ENCODE measurements around the gene POU2F3.

POU2F3 gene

DNA sequence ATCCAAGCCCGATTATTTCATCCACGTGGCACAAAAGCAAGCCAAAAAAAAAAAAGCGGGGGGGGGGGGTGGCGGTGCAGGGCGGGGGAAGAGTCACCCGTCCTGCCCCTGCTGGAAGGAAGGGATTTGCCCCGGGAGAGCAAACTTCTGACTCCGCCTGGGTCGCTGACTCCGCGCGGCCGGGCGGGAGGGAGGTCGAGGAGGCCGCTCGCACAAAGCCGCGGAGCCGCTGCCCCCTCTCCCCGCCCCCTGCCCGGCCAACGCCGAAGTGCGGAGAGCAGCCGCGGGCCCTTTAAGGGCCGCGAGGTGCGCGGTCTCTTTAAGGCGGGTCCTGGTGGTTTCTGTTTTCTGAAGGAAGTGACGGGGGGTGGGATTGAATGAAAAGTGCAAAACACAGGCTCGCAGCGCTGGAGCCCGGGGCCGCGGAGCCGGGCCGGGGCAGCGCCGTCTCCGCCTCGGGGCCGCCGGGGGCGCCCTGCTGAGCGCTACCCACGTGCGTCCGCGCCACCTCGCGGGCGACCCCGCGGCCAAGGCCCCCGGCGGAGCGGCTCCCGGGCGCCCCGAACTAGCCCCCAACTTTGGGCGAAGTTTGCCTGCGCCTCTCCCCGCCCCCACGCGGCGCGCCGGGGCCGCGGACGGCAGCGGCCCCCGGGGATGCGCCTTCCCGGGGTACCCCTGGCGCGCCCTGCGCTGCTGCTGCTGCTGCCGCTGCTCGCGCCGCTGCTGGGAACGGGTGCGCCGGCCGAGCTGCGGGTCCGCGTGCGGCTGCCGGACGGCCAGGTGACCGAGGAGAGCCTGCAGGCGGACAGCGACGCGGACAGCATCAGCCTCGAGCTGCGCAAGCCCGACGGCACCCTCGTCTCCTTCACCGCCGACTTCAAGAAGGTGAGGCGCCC, 29.1 kb upstream of the POU2F3 start, which contains the start of gene OAF:
Gene OAF, plus strand, starts transcription at position 407 of the 896 bp plus-strand sequence. Its CDS starts 248 bp downstream, at position 655.
- peak; percentile 88 for DNase-seq

DNA sequence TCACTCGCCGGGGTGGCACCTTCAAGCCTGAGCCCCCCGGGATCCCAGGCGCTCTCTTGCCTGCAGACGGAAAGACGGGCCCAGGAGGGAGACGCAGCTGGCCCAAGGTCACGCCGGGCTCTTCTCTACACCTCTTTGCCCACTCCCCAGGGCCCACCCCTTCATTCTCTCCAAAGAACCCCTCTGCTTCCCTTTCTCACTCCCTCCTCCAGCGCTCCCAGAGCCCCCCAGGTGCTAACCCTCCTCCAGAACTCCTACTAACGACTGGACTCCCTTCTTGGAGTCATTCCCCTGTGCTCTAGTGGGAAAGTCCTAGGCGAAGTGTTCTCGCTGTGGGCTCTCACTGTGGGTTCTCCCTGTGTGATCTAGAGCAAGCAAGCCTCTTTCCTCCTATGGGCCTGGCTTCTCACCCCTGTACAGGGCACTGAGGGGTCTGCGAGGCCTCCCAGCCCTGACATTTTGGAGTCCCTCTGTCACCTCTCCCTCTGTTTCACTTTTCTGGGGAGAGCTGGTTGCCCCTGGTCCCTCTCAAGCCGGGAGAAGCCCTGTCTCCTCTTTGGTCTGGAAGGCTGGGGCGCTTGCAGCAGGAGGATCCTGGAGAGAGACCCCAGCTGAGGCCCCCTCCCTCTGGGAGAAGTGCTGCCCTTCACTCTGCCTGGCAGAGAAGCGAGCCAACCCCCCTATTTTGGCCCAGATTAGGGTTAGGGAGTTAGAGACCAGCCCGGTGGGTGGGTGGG, 28.2 kb upstream of the POU2F3 start:
- no peak for DNase-seq

DNA sequence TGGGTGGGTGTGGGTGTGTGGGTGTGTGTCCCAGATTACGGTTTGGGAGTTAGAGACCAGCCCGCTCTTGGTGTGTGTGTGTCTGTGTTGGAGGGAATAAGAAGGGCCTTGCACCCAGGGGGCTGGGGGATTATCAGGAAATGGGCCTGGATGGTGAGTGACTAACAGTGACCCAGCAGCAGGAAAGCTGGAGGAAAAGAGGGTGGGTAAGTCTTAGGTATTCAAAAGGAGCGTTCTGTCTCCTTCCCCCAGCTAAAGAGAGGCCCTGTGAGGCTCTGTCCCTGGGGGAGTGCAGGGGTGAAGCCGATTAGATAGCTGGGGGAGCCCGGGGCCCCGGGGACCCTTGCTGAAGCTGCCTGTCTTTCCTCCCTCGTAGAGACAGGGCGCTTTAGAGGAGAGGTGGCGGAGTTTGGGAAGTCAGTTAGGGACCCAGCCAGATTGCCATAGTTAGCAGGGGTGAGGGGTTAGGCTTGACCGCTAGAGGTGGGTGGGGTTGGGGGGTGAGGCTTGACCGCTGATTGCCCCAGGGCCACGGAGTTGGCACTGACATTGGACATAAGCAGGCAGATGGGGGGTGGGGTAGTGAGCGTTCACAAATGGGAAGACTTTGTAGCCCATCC, 27.6 kb upstream of the POU2F3 start:
- DNase-seq, result no peak

DNA sequence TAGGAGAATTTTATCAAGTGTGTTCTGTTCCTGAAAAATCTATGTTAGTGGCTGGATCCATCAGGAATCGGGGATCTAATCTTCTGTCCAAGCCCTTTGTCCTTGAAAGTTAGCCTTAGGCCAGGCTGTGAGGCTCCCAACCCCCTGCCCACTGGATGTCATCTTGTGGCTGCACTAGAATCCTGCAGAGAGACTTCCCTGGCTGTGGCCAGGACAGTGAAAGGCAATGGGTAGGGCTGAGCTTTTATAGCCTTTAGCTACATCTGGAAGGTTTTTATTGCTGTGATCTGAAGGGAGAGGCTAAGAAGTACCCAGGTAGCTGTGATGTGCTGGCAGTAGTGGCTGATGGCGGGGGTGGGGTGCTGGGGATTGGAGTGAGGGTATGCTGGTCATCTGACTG, 27.0 kb upstream of the POU2F3 start:
- DNase-seq, result no peak

DNA sequence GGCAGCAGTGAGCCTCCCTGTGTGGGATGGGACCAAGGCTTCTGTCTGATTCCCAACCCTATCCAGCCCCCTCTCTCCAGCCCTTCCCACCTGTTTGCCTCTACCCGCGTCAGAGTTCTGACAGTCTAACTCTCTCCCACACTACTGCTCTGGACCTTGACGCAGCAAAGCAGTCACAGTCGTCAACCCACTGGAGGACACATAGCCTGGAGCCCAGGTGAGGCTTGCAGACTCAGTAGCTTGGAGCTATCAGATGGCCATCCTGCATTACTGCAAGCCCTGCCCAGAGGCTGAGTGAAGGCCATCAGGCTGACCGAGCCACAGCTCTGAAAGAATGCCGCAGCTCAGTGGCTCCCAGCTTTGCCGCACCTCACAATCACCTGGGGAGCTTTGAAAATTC, 25.4 kb upstream of the POU2F3 start:
- DNase-seq, result no peak

DNA sequence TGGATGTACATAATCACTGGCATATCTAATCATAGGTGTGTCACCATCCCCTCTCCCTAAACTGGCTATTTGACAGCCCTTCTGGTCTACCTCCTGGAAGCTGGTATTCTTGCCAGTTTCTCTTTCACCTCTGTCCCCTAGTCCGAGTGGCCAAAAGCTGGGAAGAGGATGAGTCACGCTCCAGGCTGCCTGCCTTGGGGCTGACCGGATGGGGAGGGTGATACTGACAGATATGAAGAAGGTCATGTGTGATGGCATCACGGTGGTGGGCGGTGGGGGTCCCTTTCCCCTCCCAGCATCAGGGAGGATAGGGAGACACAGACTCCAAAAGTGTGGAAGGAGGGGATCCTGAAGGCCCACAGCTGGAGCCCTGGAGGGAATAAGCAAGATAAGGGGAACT, 24.3 kb upstream of the POU2F3 start:
- DNase-seq, result no peak

DNA sequence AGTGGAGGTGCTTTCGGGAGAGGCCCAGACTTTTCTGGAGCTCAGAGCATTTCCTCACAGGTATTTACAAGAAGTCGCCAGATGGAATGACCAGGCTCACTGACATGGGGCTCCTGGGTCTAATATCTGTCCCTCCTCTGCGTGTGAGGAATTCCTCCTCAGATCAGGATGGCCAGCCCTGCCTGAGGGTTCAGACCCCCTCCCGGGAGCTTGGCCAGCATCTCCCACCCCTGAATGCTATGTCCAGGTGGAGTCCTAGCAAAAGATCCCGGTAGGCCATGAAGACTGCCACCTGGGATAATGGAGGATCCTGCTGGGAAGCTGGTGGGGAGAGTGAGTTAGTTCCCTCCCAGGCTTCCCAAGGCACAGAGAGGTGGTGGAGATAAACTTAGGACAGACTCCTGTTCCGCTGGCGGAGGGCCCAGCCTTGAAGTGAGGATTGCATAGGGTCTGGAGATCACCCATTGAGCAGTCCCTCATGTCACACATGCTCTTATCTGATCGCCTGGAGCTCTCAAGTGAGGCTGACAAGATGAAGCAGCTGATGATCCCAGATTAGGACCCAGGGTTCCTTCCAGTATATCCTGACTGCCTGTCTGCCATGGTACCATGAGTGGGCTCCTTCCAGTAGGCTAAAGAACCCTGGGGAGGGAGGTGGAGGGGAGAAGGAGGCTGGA, 23.4 kb upstream of the POU2F3 start:
- no peak for DNase-seq

DNA sequence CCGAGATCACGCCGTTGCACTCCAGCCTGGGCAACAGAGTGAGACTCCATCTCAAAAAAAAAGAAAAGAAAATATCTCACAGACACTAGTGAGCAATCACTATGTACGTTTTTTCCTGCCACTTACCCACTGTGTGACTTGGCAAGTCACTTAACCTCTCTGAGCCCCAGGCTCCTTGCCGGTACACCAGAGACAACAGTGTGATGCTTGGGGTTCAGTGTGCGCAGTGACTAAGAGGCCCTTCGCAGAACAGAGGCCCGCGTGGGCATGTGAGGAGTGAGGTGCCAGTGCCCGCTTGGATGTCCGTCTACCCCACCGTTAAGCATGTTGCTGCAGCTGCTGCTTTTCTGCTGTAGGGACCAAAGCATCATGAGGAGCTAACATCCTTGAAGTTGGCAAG, 22.4 kb upstream of the POU2F3 start:
- no peak for DNase-seq

DNA sequence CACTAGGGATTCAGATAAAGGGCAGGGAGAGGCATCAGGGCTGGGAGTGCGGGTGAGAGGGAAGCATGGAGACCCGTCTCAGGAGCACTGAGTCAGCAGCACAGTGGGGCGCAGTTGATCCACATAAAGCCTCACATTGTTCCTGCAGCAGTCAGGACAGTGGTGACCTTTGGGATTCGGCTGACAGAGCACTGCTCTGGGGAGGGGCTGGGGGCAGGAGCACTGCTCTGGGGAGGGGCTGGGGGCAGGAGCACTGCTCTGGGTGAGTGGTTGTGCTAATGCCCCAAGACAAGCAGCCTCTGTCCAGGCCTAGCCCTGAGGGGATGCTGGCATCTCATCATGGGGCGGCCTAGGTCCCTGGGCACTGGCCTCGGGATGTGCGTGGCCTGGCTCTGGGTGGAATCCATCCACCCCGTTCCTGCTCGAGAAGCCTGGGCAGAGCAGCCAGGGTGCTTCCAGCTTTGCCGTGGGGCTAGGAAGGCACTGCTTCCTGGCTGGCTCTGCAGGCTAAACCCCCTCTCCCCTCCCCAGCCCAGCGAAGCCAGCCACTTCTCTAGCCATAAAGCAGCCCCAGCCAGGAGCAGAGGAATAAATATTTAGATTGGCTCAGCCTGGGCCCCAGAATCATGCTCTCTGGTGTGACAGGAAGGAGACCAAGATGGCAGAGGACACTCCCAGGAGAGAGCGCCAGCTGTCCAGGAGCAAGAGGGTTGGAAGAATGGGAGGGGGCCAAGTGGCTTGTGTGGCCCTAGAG, 21.8 kb upstream of the POU2F3 start:
- no peak for DNase-seq

DNA sequence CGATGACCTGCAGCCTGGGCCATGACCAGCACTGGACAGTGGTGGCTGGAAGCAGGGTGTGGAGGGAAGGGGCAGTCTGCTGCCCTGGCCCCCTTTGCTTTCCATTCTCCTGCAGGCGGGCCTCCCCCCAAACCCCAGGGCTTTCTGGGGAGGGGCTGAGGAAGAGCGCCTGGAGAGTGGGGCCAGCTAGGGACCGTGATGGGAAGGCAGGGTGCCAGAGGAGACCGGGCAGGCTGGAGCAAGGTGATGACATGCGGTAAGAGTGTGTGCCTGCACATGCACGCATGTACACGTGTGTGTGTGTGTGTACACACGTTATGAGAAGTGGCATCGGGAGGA, 21.3 kb upstream of the POU2F3 start:
- no peak for DNase-seq

DNA sequence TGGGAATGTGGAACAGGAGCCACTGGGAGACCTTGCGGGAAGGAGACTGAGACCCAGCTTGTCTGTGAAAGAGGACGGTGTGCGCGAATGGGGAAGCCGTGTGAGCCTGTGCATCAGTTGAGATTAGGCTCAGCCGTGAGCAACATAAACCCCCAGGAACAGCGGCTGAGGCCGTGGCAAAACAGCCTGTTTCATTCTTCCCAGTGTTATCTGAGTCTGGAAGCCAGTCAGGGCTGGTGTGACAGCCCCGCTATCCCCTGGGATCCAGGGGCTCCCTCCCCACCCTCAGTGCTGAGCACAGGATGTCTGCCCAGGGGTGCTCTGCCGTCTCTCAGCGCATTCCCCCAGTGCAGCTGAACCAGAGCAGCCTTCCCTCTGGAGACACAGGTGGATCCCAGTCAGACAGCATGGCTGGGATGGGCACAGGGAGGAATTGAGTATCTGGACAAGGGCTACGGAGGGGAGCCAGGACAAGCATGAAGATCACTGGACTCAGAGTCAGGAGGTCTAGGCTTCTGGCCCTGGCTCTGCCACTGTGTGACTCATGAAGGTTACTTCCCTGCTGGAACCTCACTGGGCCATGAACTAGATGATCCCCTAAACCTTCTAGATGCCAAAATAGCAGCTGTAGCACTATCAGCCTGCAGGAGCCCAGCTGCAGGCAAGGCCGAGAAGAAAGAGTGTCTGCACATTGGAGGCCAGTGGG, 20.6 kb upstream of the POU2F3 start:
- no peak for DNase-seq

DNA sequence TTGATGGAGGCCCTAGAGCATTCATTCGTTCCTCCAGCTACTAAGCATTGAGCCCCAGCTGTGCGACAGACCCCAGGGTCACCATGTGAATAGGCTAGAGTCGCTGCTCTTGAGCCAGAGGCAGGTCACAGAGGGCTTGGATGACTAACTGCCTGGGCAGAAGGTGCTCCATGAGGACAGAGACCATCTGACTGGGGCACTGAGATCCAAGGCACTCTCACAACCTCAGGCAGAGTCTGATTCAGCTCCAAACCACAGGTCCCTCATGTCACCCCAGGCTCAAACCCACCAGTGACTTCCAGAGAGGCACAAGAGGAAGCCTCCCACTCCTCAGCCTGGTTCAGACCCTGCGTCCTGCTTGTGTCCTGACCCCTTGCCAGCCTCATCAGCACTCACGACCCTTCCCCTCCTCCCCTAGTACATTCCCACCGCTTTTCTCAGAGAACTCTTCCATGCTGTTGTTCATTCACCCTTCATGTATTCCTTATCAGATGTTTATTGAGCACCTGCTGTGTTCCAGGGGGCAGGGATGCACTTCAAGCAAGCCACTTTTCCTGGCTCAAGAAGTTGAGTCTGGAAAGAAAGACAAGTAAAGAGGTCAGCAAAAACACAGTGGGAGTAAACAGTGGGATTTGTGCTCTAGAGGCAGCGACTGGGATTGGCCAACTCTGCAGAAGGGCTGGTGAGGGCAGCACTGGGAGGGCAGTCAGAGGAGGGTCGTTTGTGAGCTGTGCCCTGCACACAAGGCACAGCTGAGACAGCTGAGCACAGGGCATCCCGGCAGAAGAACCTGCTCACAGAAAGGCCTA, 19.8 kb upstream of the POU2F3 start:
- no peak for DNase-seq

DNA sequence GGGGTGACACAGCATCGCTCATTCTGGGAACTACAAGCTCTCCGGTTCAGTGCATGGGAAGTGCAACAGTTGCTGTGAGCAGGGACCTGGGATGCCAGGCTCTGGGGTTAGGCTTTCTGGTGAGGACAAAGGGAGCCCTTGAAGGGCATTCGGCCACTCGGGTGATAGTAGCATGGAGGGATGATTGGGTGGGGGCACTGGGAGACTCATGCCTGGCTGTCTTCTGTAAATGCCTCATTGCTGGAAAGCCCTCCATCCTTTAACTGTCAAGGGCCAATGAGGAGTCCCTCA, 19.2 kb upstream of the POU2F3 start:
- DNase-seq, result no peak

DNA sequence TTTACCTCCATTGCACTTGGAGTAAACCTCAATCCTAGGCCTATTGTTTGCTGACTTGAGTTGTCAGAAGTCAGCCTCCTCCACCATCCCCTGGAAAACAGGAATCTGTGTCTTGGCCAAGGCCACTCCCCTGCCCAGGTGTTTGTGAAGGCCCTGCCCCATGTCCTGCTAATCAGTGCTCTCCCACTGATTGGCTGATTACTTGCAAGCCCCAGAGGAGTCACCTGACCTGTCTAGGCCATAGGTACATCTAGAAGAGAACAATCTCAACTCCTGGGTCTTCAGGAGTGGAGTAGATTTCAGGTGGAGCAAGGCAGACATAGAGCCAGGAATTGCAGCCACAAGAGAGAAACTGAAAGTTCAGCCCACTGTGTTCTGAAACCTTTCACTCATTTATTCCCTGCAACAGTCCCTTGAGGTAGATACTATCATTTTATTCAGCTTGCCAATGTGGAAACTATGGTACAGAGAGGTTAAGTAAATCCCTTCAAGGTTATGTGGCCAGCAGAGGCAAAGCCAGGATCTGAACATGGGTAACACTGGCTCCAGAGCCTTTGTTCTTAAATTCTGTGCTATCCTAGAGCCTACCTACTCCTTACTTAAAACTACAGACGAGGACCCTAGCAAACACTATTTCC, 18.7 kb upstream of the POU2F3 start:
- DNase-seq, result no peak

DNA sequence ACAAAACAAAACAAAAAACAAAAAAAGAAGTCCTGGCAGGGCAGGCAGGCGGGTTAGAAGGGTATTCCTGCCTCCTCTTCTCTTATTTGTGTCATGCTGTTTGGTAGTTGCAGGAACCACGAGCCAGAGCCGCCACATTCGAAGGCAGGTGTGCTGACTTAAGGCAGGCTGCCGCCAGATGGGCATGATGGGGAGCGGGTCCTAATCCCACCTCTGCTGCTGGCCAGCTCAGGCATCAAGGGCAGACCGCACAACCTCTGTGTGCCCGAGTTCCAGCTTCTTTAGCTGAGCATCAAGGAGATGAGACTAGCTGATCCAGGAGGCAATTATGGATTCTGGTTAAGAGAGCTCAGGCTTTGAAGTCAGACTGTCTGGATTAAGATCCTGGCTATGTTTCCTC, 17.0 kb upstream of the POU2F3 start:
- DNase-seq, result no peak

DNA sequence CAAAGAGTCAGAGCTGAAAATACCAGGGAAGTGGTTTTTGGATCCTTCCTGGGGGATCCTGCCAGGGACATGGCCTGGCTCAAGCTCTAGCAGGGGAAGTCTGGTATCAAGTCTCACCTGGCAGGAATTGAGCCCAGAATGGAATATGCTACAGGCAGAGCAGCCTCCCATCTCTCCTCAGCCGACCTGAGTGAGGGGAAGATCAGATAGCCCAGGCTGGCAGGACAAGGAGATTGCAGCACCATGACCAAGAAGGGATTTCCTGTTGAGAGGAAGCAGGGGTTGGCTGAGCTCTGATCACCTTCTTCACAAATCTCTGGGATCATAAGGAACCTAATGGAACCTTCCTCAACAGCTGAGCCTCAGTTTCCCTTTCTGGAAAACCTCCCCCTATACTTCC, 16.1 kb upstream of the POU2F3 start:
- no peak for DNase-seq

DNA sequence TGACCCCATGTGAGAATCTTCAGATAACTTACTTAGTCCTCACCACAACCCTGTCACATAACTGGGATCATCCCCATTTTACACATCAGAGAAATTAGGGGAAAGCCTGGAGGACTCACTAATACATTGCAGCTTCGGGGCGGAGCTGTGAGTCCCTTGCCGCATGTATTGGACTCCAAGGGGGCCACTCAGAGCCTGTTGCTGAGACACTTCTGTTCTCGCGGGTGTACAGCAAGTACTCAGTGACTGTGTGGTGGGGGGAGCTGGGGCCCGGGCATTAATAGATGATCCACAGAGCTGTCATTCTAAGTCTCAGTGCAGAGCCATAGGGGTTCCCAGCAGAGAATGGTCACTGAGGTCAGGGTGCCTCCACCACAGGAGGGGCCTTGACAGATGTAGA, 15.6 kb upstream of the POU2F3 start:
- no peak for DNase-seq

DNA sequence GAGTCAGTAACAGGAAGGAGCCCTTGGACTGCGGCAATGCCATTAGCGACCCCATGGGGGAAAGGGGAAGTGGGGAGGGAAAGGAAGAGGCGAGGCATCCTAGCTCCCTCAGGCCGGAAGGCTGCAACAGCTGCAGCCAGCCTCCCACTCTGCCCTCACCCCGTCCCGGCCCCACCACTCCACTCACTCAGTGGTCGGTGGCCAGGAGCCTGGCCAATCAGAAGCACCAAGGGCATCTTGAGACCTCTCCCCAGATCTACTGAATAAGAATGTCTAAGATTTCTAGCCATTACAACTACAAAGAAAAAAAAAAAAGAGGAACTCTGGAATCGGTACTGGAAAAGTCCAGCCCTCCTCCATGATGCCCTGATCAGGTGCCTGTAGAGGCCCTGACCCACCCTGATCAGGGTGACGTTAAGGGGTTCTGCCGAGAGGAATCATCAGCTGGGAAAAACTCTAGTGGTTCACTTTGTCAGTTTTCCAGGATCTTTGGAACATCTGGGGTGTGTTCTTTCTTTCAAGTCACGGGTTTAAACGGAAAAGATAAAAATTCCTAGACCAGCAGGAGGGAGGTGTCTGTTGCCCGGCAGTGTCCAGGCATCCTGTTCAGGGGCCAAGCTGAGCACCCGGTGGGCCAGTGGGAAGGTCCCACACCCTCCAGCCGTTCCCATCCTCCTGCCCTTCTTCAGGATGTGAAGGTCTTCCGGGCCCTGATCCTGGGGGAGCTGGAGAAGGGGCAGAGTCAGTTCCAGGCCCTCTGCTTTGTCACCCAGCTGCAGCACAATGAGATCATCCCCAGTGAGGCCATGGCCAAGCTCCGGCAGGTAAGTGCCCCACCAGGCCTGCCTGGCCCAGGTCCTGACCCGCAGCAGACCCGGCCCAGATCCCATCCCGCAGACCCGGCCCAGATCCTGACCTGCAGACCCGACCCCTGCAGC, 14.7 kb upstream of the POU2F3 start:
- DNase-seq, result no peak

DNA sequence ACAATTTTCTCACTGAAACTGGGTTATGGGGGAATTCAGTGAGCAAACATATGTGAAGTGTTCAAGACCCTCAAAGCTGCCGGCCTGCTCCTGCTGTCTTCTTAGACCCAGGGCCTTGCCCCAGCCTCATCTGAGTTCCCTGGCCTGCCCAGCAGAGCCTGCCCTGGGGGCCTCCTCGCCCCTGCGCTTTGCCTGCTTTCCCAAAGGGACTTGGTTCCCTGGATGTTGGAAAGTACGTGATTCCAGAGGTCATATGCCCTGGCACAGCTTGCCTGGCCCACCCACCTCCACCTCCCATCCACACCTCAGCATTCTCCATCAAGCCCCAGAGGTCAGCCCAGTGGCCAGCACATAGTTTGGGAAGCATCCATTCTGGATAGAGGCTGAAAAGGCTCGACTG, 13.7 kb upstream of the POU2F3 start:
- no peak for DNase-seq

Measured in fibroblast of skin of scalp (primary cell).